Activated naive CD4-positive, alpha-beta T cell (primary cell): ENCODE results near the gene PNPLA5.
"Not testable (repeated sequence)": the region's sequence is repeated elsewhere in the genome, so short reads cannot be mapped to it uniquely, and the experiment has no call there.

Source experiments
- DNase-seq, 4 experiments: peaks; one replicate each; lab custom pipeline; 2025; lab: John Stamatoyannopoulos, UW

The PNPLA5 gene

GRCh38 chr22:43891360-43892182 lies at the start of gene PNPLA5:
Gene PNPLA5 (minus strand): TSS chr22:43892013. CDS start chr22:43891880, 133 bp downstream.
- no peak for DNase-seq

- DNase-seq, result no peak
Measured at GRCh38 chr22:43941449-43941848, 49.6 kb upstream of the PNPLA5 start.

- DNase-seq, result no peak
Measured at GRCh38 chr22:43931771-43932170, 40.0 kb upstream of the PNPLA5 start.

- DNase-seq, result no peak
Measured at GRCh38 chr22:43928908-43929307, 37.1 kb upstream of the PNPLA5 start.

GRCh38 chr22:43928468-43928867 lies 36.7 kb upstream of the PNPLA5 start:
- no peak for DNase-seq

- DNase-seq, result no peak
Measured at GRCh38 chr22:43926349-43926710, 34.5 kb upstream of the PNPLA5 start.

GRCh38 chr22:43925433-43926348 lies 33.9 kb upstream of the PNPLA5 start:
- no peak for DNase-seq

GRCh38 chr22:43924877-43925276 lies 33.1 kb upstream of the PNPLA5 start:
- DNase-seq, result no peak

GRCh38 chr22:43923631-43924464 lies 32.0 kb upstream of the PNPLA5 start, which contains the start of gene PNPLA3:
Gene PNPLA3 (plus strand): TSS chr22:43923805. CDS start chr22:43923912, 107 bp downstream.
- peak; percentile 40 to 64 (median 46) for DNase-seq

- peak in 1 of 4 experiments; percentile 4 for DNase-seq
Measured at GRCh38 chr22:43923191-43923590, 31.4 kb upstream of the PNPLA5 start.

- no peak for DNase-seq
Measured at GRCh38 chr22:43922123-43922522, 30.3 kb upstream of the PNPLA5 start.

GRCh38 chr22:43921370-43921769 lies 29.6 kb upstream of the PNPLA5 start:
- DNase-seq, result no peak

GRCh38 chr22:43919106-43919973 lies 27.5 kb upstream of the PNPLA5 start:
- no peak for DNase-seq

- DNase-seq, result no peak
Measured at GRCh38 chr22:43917521-43917920, 25.7 kb upstream of the PNPLA5 start.

- no peak for DNase-seq
Measured at GRCh38 chr22:43911351-43911750, 19.5 kb upstream of the PNPLA5 start.

- no peak for DNase-seq
Measured at GRCh38 chr22:43910178-43910695, 18.4 kb upstream of the PNPLA5 start.

- DNase-seq, result no peak
Measured at GRCh38 chr22:43909708-43910107, 17.9 kb upstream of the PNPLA5 start.

- DNase-seq, result no peak
Measured at GRCh38 chr22:43905681-43906080, 13.9 kb upstream of the PNPLA5 start.

- DNase-seq, result not testable (repeated sequence)
Measured at GRCh38 chr22:43904412-43904811, 12.6 kb upstream of the PNPLA5 start.

GRCh38 chr22:43903033-43903432 lies 11.2 kb upstream of the PNPLA5 start:
- not testable (repeated sequence) for DNase-seq
